B cell (primary cell): ENCODE measurements around the gene IGHMBP2.

Experiments
- EZH2 ChIP-seq: IDR thresholded peaks from 2 replicates; pipeline ENCODE4 v1.6.1; 2012; ENCODE audit warnings: borderline replicate concordance, low read depth, mild to moderate bottlenecking, moderate library complexity, low read length; ENCODE audit not compliant: insufficient read depth, poor library complexity, severe bottlenecking
- TF ChIP-seq, protein P1 (sequence below): fragments of 200-600 bp; IDR thresholded peaks from one replicate; pipeline ENCODE4 v1.8.0; 2022; ENCODE audit warnings: antibody characterized with exemption, mild to moderate bottlenecking

- TF ChIP-seq, protein P1, sequence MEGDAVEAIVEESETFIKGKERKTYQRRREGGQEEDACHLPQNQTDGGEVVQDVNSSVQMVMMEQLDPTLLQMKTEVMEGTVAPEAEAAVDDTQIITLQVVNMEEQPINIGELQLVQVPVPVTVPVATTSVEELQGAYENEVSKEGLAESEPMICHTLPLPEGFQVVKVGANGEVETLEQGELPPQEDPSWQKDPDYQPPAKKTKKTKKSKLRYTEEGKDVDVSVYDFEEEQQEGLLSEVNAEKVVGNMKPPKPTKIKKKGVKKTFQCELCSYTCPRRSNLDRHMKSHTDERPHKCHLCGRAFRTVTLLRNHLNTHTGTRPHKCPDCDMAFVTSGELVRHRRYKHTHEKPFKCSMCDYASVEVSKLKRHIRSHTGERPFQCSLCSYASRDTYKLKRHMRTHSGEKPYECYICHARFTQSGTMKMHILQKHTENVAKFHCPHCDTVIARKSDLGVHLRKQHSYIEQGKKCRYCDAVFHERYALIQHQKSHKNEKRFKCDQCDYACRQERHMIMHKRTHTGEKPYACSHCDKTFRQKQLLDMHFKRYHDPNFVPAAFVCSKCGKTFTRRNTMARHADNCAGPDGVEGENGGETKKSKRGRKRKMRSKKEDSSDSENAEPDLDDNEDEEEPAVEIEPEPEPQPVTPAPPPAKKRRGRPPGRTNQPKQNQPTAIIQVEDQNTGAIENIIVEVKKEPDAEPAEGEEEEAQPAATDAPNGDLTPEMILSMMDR = no peak
- no peak for TF ChIP-seq EZH2
Observed at GRCh38 chr11:68897441-68897840, 6.2 kb upstream of the IGHMBP2 start.
